HG03442 (cell line): ENCODE measurements around the gene SHANK1.

Source experiments
- ATAC-seq: cut with Tn5 transposase; IDR thresholded peaks from one replicate; pipeline ENCODE4 v1.9.1; 2021; ENCODE audit warnings: mild to moderate bottlenecking, moderate library complexity; ENCODE audit not compliant: unreplicated experiment

The SHANK1 gene

GRCh38 chr19:50693064-50693975 is 26.3 kb downstream of the SHANK1 start:
- ATAC-seq: no peak

- no peak for ATAC-seq
Measured at GRCh38 chr19:50690439-50690838, 29.2 kb downstream of the SHANK1 start.

DNA sequence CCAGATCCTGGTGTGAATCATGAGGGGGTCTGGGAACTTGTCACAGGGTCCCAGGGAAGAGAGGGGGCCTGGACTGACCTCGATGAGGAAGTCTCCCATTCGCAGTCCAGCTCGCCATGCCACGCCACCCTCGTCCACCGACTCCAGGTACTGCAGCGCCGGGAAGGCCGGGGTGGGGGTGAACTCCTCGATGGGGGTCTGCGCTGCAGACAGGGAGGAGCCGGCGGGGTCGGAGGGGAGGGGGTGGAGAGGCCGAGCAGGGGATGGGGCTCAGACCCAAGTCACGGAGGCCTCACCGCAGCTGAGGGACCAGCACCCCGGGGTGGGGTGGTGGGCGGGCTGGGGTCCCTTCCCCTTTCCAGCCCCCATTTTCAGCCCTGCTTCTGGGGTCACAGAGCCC is 30.8 kb downstream of the SHANK1 start:
- no peak for ATAC-seq

GRCh38 chr19:50686310-50687032 is 33.1 kb downstream of the SHANK1 start:
- ATAC-seq: no peak

DNA sequence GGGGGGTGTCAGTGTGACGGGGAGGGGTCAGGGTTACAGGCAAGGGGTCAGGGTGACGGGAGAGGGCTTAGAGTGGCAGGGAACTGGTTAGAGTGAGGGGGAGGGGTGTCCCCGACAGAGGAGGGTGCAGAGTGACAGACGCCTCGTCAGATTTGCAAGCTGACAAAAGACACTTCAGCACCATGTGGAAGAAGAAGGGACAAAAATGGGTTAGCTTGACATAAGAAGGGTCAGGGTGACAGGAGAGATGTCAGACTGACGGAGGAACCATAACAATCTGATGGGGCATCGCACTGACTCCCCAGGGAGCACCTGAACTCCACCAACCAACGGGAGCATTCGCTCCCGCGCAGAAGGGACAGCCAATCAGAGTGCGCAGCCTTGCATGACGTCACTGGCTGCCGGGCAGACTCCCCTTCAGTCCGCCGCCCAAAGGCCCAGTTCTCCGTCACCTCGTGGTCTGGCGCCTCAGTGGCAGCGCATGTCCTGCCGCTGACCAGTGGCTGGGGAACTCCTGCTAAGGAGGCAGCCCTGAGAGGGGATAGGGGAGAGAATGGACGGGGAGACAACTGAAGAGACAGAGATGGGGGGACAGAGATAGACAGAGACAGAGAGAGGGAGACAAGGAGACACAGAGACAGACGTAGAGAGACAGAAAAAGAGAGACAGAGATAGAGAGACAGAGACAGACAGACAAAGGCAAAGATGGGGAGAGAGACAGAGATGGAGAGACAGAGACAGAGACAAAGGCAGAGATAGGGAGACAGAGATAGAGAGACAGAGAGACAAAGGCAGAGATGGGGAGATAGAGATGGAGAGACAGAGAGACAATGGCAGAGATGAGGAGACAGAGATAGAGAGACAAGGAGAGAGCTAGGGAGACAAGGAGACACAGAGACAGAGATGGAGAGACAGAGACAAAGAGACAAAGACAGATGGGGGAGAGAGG is 40.2 kb downstream of the SHANK1 start:
- no peak for ATAC-seq

- ATAC-seq: no peak
Measured at GRCh38 chr19:50678323-50678722, 41.3 kb downstream of the SHANK1 start.

DNA sequence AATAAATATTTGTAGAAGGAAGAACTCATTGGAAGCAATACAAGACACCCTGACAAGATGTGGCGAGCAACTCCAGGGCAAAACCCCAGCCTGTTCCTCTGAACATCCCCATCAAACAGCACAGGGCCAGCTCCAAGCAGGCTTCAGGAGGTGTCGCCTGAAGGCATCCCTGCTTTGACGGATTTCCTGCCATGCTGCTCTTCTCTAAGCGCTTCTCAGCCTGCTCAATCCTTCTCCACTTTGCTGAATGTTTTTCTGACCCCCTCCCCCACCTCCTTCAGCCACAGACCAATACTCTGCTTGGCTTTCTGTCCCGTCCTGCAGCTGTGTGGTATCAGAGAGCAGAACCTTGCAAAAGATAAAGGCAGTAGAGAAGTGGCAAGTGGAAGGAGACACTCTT is 42.0 kb downstream of the SHANK1 start:
- no peak for ATAC-seq

DNA sequence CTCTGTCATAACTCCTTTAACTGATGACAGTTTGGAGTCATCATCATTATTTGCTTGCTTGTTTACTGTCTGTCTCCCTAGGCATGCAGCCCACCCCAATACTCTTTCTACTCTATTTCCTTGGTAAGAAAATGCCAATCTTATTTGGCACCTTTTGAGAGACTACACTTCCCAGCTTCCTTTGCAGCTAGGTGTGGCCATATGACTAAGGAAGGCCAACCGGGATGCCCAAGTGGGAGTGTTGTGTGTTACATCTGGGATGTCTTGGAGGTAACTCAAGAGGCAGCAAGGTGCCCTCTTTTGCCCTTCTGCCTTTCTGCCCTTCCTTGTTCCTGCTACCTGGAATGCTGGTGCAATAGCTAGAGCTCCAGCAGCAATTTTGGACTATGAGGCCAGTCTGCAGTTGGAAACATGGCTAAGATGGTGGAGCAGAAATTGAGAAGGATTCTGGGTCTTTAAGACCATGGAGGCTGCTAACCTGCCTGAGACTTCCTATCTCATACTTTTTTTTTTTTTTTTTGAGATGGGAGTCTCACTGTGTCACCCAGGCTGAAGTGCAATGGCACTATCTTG is 42.9 kb downstream of the SHANK1 start:
- ATAC-seq: no peak

DNA sequence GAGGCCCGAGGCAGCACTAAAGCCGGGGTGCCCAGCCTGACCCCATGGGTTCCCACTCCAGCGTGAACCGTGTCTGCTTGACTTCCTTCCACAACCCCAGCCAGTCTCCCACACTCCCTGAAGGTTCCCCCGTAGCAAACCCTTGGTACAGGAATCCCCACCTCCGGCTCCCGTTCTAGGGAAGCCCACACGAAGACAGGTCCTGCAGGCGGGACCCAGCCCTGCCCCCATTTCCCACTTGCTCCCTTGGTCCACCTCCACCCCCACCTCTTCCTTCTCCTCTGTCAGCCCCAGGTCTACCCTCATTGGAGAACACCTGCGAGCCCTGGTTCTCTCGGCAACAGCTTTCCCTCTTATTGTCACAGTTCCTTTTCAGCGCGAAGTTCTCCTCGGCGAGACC is 46.5 kb downstream of the SHANK1 start:
- no peak for ATAC-seq

GRCh38 chr19:50670102-50670380 is 49.6 kb downstream of the SHANK1 start:
- no peak for ATAC-seq

DNA sequence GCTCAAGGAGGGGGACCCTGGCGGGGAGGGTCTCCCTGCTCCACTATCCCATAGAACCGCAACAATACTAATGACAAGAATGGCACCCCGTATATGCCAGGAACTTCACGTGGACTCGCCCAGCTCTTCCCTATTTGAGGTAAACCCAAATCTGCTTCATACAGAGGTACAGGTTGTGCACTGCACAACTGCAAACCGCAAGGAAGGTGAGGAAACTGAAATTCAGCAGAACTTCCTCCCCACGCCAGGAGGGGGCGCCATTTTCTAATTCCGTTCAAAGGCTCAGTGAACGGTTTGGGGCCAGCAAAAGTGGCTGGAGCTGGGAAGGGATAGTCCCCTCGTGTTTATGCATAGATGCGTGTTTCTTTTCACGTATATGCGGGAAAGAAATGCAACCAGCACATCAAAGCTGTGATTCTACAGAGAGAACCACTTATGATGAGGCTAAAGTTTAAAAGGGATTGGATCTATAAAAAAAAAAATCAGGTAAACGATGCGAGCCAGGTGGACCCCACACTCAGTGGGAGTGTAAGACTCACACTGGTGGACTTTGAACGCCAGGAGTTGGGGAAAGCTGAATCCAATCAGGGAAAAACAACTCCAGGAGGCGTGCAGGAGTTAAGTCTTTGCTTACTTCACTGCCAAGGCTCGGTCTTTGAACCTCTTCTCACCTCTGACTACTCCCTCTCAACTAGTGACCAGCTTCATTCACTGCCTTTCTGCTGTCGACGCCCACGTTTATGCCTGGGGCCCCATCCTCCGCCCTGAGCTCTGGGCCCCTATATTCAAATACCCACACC is 50.1 kb downstream of the SHANK1 start:
- ATAC-seq: no peak

- ATAC-seq: no peak
Measured at GRCh38 chr19:50668879-50669278, 50.7 kb downstream of the SHANK1 start.

- ATAC-seq: no peak
Measured at GRCh38 chr19:50668416-50668815, 51.2 kb downstream of the SHANK1 start.

DNA sequence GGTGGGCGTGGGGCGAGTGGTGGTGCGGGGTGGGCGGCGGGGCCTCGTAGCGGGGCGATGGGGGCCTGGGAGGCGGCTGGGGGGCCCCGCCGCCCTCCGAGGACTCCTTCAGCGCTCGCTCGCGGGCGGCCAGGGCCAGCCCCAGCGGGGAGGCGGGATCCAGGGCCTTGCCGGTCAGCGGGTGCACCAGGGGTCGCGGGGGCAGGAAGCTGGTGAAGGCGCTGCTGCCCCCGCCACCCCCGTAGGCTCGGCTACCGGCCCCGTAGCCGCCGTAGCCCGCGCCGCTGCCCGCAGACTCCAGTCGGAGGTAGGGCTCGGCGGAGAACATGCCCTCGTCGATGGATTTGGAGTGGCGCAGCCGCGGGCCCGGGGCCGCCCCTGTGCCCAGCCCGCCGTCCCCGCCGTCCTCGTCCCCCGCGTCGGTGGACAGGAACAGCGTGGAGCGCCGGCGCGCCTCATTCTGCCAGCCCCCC is 51.8 kb downstream of the SHANK1 start:
- ATAC-seq: no peak

DNA sequence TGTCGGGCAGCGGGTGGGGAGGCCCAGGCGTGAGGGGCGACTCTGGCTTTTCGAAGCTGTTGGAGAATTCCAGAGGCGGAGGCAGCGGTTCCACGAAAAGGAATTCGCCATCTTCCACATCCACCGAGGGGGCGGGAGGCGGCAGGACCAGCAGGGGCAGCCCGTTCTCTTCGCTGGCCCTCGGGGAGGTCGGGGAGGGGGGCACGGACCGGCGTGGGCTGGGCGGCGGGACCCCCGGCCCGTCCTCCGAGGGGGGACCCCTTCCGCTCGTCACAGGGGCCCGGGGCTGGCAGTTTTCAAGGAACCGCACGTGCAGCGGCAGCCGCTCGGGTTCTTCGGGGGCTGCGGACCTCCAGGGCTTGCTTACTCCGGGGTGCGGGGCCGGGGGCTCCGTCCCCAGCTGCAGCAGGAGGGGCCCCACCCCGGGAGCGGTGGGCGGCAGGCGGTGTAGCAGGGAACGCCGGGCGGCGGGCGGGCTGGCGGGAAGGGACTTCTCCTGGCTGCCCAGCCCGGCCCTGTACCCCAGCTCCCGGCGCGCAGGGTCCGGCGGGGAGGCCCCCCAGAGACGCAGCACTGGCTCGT is 52.3 kb downstream of the SHANK1 start:
- no peak for ATAC-seq

GRCh38 chr19:50666346-50667176 is 53.0 kb downstream of the SHANK1 start:
- no peak for ATAC-seq

- no peak for ATAC-seq
Measured at GRCh38 chr19:50664204-50664603, 55.4 kb downstream of the SHANK1 start.

DNA sequence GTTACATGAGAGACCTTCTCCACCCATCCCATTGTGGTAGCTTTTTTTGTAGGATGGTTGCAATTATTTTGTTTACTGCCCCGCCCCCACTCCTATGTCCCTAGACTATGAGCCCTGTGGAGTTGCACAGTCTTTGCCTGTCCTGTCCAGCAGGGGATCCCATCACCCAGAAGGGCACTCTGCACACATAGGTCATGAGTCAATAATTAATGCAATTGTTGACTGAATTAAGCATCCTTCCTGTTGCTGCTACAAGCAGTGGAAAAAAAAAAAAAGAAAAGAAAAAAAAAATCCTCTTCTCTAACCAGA is 56.2 kb downstream of the SHANK1 start:
- no peak for ATAC-seq
